GM03348 (cell line): Measurements from ENCODE around the gene DESI1.
A peak's percentile ranks its signal among the peaks of the same experiment; 100 is the strongest.
"Not testable (repeated sequence)": the region's sequence is repeated elsewhere in the genome, so short reads cannot be mapped to it uniquely, and the experiment has no call there.

Experiments used
- DNase-seq: peaks from one replicate; pipeline ENCODE4 v3.0.0; 2012; ENCODE audit warnings: low spot score

DESI1 gene

GRCh38 chr22:41585898-41586297 lies 34.9 kb downstream of the DESI1 start:
- no peak for DNase-seq

DNA sequence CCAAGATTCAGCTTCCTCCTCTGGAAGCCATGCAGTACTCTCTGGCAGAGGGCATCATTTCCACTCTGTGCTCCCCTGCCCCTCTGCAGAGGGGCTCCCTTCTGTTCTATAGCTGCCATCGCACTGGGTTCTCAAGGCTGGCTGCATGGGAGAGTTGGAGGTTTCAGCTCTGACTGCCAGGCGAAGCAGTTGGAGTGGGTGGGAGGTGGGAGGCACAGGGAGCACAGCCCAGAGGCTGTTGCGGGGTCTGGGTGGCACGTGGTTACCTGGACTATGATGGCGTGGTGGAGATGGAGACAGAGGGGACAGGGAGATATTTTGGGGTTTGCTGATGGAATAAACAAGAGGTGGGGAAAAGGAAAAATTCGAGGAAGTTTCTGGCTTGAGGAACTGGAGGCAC lies 36.0 kb downstream of the DESI1 start:
- DNase-seq: no peak

DNA sequence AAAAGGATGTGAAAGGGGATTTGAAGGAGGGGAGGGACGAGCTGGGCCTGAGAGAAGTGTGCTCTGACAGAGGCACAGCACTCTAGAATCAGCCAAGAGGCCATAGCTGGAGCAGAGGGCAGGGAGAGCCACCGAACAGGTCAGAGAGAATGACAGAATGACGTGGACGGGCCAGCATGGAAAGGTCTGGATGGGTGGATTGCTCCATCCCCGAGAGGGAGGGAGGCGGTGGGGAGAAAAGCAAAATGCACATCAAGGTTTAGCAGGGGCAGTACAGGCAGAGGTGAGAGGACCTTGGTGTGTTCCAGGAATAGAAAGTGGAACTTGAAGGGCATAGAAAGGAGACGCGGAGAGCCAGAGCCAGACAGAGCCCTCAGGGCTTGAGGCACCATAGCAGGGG lies 38.1 kb downstream of the DESI1 start:
- DNase-seq: no peak

DNA sequence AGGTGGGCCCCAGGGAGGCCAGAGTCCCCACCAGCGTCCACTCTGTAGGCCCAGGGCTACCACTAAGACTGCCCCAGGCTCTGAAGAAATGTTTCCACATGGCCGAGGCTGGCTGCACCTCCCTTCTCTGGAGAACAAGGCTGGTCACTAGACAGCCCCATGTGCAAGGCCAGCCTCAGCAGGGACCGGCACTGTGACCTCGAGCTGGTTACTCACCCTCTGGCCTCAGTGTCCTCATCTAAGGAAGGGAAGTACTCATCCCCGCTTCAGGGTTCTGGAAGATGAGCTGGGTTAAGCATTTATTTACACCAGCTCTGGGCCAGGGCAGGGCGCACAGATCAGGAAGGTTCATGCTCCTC lies 40.9 kb downstream of the DESI1 start:
- DNase-seq: no peak

GRCh38 chr22:41579297-41579996 lies 41.4 kb downstream of the DESI1 start:
- no peak for DNase-seq

DNA sequence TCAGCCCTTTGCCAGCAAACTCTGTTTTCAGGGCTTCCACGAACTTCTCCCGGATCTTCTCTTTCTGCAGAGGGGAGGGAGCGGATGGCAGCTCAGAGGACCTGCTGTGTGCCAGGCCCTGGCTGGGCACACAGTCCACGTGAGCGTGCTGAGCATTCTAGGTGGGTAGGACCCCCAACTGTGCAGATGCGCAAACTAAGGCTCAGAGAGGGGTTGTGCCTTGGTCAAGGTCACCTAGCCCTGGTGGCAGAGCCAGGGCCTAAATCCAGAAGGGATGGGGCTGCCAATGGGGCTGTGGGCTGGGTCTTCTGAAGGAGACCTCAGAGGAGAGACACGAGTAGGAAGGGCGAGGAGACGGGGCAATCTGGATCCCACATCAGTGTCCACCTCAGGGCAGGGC lies 42.0 kb downstream of the DESI1 start:
- no peak for DNase-seq

GRCh38 chr22:41578114-41578513 lies 42.7 kb downstream of the DESI1 start:
- DNase-seq: no peak

DNA sequence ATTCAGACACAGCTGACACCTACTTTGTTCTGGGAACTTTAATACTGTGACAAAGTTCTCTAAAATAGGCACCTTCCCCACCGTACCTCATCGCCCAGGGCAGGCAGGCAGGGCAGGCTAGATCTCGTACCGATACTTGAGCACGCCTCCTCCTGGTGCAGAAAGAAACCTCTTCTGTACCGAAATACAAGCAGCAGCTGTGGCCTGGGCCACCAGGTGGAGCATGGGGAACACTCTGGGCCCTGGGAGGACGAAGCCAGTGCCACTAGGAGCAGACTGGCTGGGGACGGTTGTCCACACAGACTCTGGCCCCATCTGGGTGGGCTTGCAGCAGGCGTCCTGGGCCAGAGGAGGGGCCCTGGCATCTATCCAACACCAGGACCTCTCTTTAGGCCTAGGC lies 44.0 kb downstream of the DESI1 start:
- no peak for DNase-seq

- DNase-seq: no peak
Observed at GRCh38 chr22:41575533-41575932, 45.3 kb downstream of the DESI1 start.

GRCh38 chr22:41574847-41575381 lies 45.9 kb downstream of the DESI1 start:
- no peak for DNase-seq

- DNase-seq: no peak
Observed at GRCh38 chr22:41573677-41574076, 47.2 kb downstream of the DESI1 start.

- not testable (repeated sequence) for DNase-seq
Observed at GRCh38 chr22:41572305-41572704, 48.5 kb downstream of the DESI1 start.

- no peak for DNase-seq
Observed at GRCh38 chr22:41571786-41572185, 49.1 kb downstream of the DESI1 start.

- no peak for DNase-seq
Observed at GRCh38 chr22:41570221-41570620, 50.6 kb downstream of the DESI1 start.

- no peak for DNase-seq
Observed at GRCh38 chr22:41568811-41569210, 52.0 kb downstream of the DESI1 start.

DNA sequence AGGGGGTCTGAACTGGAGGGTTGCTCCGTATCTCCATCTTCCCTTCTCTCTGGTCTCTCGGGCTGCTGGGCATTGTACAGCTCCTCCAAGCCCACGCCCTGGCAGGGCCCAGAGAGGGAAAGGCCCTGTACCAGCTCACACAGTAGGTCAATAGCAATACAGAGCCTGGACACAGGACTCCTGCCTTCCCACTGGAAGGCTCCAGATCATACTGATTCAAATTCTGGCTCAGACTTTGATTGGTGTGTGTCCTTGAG lies 53.4 kb downstream of the DESI1 start:
- no peak for DNase-seq

GRCh38 chr22:41565403-41566054 lies 55.3 kb downstream of the DESI1 start:
- peak; percentile 84 for DNase-seq

DNA sequence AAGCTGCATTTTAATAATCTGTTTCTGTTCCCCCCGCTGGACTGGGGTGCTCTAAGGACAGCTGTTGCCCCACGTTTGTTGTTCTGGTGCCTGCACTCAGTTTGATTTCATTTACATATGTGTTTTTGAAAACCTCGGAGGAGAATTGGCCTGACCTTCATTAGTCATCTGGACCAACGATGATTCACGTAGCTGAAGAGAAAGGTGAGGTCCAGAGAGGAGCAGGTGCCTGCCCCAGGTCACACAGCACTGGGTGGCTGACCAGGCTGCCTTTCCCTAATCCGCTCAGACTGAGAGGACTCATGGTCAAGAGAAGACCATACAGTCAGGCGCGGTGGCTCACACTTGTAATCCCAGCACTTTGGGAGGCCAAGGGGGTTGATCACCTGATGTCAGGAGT lies 56.3 kb downstream of the DESI1 start:
- no peak for DNase-seq

DNA sequence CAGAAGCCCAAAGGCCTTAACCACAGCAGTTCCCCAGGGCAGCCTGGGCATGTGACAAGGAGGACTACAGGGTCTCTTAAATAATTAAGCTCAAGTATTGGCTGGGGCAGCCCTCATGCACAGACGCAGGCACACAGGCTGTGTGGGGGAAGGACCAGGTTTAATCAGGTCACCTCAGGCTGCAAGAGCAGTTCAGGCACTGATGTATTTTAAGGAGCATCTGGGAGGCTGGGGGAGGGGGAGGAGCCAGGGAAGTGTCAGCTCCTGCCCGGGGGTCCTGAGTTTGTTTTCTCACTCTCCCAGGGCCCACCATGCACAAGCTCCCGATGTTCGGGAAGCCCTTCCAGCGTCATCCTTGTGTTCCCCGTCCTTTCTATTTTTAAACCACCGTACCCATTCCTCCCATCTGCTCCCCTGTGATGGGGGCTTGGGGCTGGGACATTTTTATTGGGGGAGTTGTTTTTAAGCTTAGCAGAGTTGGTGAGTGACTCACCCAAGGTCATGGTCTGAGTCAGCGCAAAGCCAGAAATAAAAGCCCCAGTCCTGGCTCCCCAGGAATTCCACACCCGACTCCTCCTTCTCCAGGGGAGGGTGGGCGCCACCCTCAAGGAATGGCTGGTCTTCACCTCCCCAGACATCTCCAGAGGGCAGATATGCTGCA lies 57.7 kb downstream of the DESI1 start:
- DNase-seq: peak; percentile 80

DNA sequence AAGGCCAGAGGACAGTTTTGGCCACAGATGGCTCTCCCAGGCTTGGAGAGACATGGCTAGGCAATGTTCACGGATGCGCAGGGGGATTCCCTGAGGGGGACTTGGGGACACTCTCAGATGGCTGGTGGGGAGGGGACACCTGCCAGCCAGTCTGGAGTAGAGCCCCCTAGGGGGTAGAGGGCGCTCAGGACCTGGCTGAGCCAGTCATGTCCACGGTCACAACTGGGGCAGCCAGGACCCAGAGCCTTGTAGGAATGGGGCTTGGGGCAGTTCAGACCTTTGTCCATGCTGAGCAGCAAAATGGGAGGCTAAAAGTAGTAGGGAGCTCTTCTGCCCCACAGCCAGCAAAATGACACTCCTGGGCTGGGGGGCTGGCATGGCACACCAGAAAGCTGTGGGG lies 58.4 kb downstream of the DESI1 start:
- DNase-seq: no peak

- no peak for DNase-seq
Observed at GRCh38 chr22:41561788-41562187, 59.1 kb downstream of the DESI1 start.

DNA sequence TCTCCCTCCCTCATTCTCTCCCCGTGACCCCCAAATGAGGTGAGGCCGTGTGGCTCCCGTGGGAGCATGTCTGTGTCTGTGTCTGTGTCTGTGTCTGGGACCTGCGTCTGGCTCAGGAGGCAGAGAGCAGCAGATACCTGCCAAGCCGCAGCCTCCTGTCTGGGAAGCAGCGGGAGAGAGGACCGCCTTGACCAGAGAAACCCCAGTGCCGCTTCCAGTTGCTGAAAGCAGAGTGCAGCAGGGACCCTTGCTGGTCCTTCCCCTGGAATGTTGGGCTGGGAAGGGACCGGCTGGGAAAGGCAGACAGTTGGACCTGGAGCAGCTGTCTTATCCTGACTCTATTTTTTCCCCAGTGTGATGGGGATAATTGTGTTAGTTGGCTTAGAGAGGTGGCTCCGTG lies 59.5 kb downstream of the DESI1 start:
- no peak for DNase-seq

- no peak for DNase-seq
Observed at GRCh38 chr22:41560095-41560471, 60.8 kb downstream of the DESI1 start.

DNA sequence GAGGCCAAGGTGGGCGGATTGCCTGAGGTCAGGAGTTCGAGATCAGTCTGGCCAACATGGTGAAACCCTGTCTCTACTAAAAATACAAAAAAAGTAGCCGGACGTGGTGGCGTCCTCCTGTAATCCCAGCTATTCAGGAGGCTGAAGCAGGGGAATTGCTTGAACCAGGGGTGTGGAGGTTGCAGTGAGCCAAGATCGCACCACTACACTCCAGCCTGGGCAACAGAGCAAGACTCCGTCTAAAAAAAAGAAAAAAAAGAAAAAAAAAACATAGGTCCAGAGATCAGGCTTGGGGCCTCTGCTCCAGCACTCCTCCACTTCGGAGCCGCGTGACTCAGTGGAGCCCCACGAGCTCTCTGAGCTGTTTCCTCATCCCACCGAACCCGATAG lies 62.6 kb downstream of the DESI1 start:
- DNase-seq: not testable (repeated sequence)
